Measurements from ENCODE around the gene NCKAP5.

GRCh38 chr2:133500917-133501316, 67.3 kb downstream of the NCKAP5 start:
- no peak for TF ChIP-seq CTCF (IDR thresholded peaks at IDR 0.05)
- no peak for TF ChIP-seq POLR2A (IDR thresholded peaks at IDR 0.05)
